RPMI8226 (cell line): ENCODE data around the gene SAXO1.
"Not testable (repeated sequence)": the region's sequence is repeated elsewhere in the genome, so short reads cannot be mapped to it uniquely, and the experiment has no call there.

Source experiments
- DNase-seq: peaks from one replicate; pipeline ENCODE4 v3.0.0-alpha.2; 2015

SAXO1 gene

DNA sequence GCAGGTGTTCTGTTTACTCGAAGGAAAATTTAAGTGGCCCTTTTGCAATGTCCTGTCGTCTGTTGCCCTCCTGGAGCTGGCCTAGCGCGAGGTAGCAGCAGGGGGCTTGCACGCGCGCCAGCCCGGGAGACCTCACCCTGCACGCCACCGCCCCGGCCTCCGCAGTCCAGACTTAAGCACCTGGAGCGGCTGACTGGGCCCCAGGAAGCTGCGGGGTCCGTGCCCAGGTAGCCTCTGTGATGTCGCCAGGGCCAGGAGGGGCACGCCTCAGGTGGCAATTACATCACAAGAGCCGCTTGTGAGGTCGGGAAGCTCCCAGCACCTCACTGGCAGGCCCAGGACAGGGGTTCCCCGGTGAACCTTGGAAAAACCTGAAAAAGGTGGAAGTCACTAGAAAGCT is at the start of gene SAXO1:
TSS of gene SAXO1 (minus strand) at position 195 of the 400 bp plus-strand sequence. CDS start 301 bp downstream, outside the sequence.
- no peak for DNase-seq

DNA sequence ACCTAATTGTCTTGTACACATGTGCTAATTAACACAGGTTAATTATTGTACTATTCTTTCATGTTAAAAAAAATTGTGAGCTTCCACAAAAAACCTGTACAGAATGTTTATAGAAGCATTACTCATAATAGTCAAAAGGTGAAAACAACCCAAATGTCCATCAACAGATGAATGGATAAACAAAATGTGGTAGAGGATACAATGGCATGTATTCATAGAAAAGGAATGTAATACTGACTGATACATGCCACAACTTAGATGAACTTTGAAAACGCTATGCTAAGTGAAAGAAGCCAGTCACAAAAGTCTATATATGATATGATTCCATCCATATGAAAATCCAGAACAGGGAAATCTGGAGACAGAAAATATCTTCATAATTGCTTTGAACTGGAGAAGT is 41.8 kb upstream of the SAXO1 start:
- no peak for DNase-seq

- DNase-seq: no peak
Measured at GRCh38 chr9:19074229-19074628, 41.2 kb upstream of the SAXO1 start.

GRCh38 chr9:19057033-19057432 is 24.0 kb upstream of the SAXO1 start:
- no peak for DNase-seq

GRCh38 chr9:19050637-19051591 is 17.9 kb upstream of the SAXO1 start:
- no peak for DNase-seq

- DNase-seq: peak; percentile 15
Measured at GRCh38 chr9:19049917-19050636, 17.1 kb upstream of the SAXO1 start.

DNA sequence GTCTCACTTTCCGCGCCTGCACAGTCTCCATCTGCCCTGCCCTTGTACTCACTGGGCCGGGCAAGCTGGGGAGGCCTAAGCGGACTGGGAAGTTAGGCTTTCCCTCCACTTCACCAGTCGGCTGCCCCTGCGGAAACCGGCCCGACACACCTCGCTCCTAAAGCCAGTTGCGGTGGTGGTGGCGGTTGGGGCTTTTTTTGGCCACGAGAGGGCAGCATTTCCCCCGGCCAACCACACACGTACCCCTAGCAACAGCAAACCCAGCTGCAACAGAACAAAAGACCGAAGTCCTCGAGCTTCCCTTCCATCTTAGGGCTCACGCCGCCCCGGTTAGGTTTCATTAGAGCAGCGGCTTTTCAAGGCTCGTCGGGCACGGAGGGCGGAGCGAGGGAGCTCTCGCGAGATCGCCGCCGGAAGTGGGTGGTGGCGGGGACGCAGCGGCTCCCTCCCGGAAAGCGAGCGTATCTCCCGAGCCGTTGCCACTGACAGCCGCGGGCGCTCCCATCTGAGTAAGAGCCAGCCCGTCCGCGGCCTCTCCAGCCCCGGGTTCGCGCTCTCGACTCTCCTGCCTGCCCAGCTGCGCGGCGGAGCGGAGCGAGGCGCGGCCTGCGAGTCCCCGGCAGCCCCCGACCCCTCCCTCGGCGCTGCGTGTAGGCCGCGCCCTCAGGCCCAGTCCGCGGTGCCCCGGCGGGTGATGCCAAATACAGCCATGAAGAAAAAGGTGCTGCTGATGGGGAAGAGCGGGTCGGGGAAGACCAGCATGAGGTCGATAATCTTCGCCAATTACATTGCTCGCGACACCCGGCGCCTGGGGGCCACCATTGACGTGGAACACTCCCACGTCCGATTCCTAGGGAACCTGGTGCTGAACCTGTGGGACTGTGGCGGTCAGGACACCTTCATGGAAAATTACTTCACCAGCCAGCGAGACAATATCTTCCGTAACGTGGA is 16.2 kb upstream of the SAXO1 start, which contains the start of gene RRAGA:
TSS of gene RRAGA (plus strand) at position 462 of the 951 bp plus-strand sequence. CDS start at position 695, 233 bp downstream.
- peak; percentile 94 for DNase-seq

- DNase-seq: no peak
Measured at GRCh38 chr9:19036611-19037010, 3.6 kb upstream of the SAXO1 start.

DNA sequence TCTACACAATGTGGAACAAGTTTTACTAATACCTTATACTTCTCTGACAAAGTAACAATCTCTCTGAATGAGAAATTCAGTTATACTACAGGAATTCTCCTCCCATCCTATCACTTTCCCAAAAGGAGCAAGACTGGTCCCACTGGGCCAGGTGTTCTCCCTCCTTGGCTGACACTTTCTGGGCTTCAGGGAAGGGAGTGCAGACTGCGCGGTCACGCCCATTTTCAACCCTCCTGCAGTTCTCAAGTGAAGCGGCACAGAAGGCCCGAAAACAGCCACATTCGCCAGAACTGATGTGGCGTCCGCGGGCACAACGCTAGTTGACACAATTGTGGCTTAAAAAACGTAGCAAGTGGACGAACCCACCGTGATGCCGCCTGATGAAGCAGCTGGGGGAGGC is 603 bp downstream of the SAXO1 start:
- DNase-seq: no peak

DNA sequence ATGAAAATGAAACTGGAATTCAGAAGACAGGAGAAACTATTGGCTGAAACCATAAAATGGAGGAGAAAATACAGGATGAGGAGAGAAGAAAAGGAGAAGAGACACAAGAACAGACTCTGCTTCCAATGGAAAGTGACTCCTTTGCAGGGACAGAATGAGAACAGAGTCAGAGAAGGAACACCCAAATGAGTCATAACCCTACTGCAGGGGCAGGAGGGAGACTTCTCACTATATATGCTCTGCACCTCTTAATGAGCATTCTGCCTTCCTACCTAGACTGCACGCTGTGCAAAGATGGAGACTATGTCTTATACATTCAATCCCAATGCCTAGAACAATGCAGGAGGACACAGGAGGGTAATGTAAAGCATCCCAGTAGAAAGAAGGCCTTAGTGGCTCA is 2.1 kb downstream of the SAXO1 start:
- no peak for DNase-seq

DNA sequence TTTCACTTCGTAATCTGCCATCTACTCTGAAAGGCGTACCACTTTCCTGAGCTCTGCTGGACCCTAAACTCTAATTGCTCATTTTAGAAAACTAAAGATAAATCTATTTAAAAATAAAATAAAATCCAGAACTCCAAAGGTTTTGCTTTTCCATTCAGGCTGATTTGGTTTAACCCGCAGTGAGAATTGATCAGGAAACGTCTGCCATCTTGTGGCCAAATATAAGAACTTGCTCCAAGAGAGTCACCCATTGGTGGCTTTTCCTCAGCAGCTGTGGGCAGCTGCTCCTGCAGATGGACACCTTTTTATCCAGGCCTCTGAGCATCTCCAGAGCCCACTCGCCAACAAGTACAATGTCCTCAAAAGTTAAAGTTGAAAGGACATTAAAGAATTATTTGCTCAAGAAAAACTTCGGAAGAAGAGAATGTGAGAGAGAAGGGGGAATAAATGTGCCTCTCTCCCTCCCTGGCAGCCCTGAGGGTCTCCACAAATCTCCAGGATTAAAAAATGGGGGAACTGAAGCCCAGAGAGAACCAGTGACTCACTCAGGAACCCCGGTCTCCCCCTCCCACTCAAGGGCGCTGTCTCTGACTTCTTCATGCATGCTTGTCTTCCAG is 4.1 kb downstream of the SAXO1 start:
- DNase-seq: peak; percentile 54

- DNase-seq: no peak
Measured at GRCh38 chr9:19027825-19028224, 5.2 kb downstream of the SAXO1 start.

DNA sequence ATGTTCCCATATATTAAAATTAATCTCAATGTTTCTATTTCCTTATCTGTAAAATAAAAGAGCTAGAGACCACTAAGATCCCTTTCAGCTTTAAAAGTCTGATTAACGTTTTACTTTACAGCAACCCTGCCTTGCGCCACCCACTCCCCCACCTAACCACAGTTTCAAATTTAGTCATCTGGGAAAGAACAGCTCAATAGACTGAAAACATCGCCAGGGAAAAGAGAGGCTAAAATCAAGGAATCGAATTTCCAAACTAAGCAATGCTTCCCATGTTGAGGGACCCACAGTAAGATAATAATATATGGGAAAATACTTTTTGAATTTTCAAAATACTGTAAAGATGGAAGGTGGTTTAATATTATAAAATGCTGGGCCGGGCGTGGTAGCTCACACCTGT is 6.6 kb downstream of the SAXO1 start:
- no peak for DNase-seq

DNA sequence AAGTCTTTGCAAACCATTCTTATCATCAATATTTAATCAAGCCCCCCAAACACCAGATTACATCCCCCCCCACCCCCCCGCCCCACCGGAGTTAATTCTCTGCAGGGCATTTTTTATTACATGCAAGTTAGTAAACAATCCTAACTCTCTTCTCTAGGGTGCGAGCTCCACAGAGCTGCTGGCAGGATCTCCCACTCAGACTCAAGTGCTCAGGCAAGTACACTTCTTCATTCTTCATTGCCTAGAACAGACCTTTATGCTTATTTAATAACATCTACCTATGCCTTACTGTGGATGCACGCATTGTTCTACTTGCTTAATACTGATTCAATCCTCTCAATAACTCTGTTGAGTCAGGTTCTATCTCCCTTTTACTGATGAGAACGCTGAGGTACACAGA is 9.9 kb downstream of the SAXO1 start:
- no peak for DNase-seq

GRCh38 chr9:19022206-19022605 is 10.8 kb downstream of the SAXO1 start:
- DNase-seq: no peak

DNA sequence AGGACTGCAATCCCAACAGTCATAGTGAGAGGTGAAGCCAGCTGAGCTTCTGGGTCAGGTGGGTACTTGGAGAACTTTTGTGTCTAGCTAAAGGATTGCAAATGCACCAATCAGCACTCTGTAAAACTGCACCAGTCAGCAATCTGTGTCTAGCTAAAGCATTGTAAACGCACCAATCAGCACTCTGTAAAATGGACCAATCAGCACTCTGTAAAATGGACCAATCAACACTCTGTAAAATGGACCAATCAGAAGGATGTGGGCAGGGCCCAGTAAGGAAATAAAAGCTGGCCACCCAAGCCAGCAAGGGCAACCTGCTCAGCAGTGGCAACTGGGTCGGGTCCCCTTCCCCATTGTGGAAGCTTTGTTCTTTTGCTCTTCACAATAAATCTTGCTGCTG is 11.4 kb downstream of the SAXO1 start:
- not testable (repeated sequence) for DNase-seq

DNA sequence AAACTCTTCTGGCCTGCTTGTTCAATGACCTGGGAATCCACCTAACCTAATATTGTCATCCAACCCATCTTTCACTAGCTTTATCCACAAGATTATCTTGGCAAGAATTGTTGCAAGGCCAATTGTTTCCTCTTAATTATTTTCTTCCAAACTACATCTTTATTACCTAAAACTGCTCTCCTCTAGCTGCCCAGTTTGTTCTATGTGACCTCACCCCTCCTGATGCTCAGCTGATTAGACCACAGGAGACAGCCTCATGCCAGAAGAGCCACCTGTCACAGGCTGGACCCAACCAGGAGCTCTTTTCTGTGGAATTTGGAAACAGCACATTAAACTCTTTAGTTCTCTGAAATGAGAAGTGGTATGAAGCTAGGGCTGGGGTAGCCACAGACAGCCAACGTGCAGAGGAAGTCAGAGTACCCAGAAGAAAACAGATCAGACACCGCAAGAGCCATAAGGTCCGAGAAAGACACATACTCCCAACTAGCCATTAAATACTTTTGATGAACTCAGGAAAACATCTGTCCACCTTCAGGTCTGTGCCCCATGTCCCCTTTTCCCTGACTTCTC is 12.0 kb downstream of the SAXO1 start:
- DNase-seq: no peak

GRCh38 chr9:19018201-19018600 is 14.8 kb downstream of the SAXO1 start:
- DNase-seq: no peak

DNA sequence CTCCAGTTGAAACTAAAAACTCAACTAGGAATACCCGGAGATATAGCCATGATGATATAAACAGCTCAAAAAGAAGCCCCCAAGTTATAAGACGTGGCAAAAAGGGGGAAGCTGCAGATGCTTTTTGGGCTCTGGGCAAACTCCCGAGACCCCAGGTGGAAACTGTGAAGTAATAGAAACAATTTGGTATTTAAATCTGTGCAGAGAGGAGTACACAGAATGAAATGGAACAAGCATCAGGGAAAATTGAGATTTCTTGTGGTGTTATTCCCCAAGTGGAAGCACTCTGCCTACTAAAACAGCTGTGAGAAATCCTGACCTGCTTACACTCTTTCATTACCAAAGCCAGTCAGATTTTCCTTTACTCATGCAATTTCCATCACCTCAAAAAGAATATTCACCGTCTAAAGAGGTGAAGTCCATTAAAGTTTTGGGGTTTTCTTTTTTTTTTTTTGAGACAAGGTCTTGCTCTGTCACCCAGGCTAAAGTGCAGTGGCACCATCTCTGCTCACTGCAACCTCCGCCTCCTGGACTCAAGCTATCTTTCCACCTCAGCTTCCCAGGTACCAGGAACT is 23.5 kb downstream of the SAXO1 start:
- no peak for DNase-seq

DNA sequence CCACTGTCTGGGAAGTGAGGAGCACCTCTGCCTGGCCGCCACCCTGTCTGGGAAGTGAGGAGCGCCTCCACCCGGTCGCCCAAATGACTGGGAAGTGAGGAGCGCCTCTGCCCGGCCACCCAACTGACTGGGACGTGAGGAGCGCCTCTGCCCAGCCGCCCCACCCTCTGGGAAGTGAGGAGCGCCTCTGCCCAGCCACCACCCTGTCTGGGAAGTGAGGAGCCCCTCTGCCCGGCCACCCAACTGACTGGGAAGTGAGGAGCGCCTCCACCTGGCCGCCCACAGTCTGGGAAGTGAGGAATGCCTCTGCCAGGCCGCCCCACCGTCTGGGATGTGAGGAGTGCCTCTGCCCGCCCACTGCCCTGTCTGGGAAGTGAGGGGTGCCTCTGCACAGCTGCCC is 32.9 kb downstream of the SAXO1 start:
- DNase-seq: no peak

DNA sequence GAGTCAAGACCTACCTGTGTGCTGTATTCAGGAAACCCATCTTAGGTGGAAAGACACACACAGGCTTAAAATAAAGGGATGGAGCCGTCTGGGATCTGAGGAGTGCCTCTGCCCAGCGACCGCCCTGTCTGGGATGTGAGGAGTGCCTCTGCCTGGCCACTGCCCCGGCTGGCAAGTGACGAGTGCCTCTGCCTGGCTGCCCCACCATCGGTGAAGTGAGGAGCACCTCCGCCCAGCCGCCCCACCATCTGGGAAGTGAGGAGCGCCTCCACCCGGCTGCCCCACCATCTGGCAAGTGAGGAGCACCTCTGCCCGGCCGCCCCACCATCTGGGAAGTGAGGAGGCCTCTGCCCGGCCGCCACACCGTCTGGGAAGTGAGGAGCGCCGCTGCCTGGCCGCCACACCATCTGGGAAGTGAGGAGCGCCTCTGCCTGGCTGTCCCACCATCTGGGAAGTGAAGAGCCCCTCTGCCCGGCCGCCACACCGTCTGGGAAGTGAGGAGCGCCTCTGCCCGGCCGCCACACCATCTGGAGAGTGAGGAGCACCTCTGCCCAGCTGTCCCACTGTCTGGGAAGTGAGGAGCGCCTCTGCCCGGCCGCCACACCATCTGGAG is 33.7 kb downstream of the SAXO1 start:
- DNase-seq: no peak
